Neural cell (in vitro differentiated cells): Measurements from ENCODE around the gene IL13RA1.

Source experiments
- MXI1 ChIP-seq: fragments of 450-650 bp; conservative IDR thresholded peaks from 2 replicates; pipeline ENCODE4 v1.6.1; 2014; ENCODE audit warnings: antibody characterized with exemption, mild to moderate bottlenecking; ENCODE audit not compliant: poor library complexity, severe bottlenecking
- POLR2AphosphoS5 ChIP-seq: IDR thresholded peaks from 2 replicates; pipeline ENCODE4 v1.6.1; 2012
- RAD21 ChIP-seq: fragments of 450-650 bp; conservative IDR thresholded peaks from 2 replicates; pipeline ENCODE4 v1.6.1; 2014; ENCODE audit warnings: antibody characterized with exemption, mild to moderate bottlenecking, moderate library complexity
- TF ChIP-seq, protein P1 (sequence below): fragments of 450-650 bp; IDR thresholded peaks from 2 replicates; pipeline ENCODE4 v1.5.1; 2014; ENCODE audit warnings: antibody characterized with exemption, mild to moderate bottlenecking, moderate library complexity; ENCODE audit not compliant: poor library complexity, severe bottlenecking

DNA sequence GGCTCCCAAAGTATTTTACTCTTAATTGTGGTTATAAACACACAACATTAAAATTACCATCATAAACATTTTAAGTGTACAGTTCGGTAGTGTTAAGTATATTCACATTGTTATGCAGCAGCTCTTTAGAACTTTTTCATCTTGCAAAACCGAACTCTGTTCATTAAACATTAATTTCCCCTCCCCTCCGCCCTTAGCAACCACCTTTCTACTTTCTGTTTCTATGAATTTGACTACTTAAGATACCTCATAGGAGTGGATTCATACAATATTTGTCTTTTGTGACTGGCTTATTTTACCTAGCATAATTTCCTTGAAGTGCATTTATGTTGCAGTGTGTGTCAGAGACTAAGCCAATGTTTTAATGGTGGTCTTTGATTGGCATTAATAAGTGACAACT lies 32.6 kb downstream of the IL13RA1 start:
- TF ChIP-seq MXI1 (no peak), POLR2AphosphoS5 (no peak), RAD21 (no peak)
- TF ChIP-seq, protein P1, sequence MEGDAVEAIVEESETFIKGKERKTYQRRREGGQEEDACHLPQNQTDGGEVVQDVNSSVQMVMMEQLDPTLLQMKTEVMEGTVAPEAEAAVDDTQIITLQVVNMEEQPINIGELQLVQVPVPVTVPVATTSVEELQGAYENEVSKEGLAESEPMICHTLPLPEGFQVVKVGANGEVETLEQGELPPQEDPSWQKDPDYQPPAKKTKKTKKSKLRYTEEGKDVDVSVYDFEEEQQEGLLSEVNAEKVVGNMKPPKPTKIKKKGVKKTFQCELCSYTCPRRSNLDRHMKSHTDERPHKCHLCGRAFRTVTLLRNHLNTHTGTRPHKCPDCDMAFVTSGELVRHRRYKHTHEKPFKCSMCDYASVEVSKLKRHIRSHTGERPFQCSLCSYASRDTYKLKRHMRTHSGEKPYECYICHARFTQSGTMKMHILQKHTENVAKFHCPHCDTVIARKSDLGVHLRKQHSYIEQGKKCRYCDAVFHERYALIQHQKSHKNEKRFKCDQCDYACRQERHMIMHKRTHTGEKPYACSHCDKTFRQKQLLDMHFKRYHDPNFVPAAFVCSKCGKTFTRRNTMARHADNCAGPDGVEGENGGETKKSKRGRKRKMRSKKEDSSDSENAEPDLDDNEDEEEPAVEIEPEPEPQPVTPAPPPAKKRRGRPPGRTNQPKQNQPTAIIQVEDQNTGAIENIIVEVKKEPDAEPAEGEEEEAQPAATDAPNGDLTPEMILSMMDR: no peak
